HG03066 (cell line): ENCODE results near the gene MOG.

ENCODE experiments used
- ATAC-seq: cut with Tn5 transposase; IDR thresholded peaks from one replicate; pipeline ENCODE4 v1.9.1; 2021; ENCODE audit warnings: low read depth; ENCODE audit not compliant: unreplicated experiment

The MOG gene

GRCh38 chr6:29656798-29657197, at the start of gene MOG:
MOG (plus strand) TSS chr6:29657092; CDS start chr6:29657210, 118 bp downstream.
- no peak for ATAC-seq

GRCh38 chr6:29608131-29608530, 48.8 kb upstream of the MOG start:
- no peak for ATAC-seq

GRCh38 chr6:29610540-29610939, 46.4 kb upstream of the MOG start:
- ATAC-seq: no peak

GRCh38 chr6:29611426-29611825, 45.5 kb upstream of the MOG start:
- no peak for ATAC-seq

- ATAC-seq: no peak
Measured at GRCh38 chr6:29617782-29618554, 38.9 kb upstream of the MOG start.

- ATAC-seq: no peak
Measured at GRCh38 chr6:29619578-29620160, 37.2 kb upstream of the MOG start.

GRCh38 chr6:29620630-29621029, 36.3 kb upstream of the MOG start:
- ATAC-seq: no peak

GRCh38 chr6:29624520-29624961, 32.4 kb upstream of the MOG start:
- ATAC-seq: no peak

- no peak for ATAC-seq
Measured at GRCh38 chr6:29625337-29625930, 31.5 kb upstream of the MOG start.

GRCh38 chr6:29626948-29627754, 29.7 kb upstream of the MOG start:
- no peak for ATAC-seq

- ATAC-seq: no peak
Measured at GRCh38 chr6:29627755-29628418, 29.0 kb upstream of the MOG start.

- no peak for ATAC-seq
Measured at GRCh38 chr6:29628419-29629281, 28.2 kb upstream of the MOG start.

- ATAC-seq: no peak
Measured at GRCh38 chr6:29629571-29629970, 27.3 kb upstream of the MOG start.

GRCh38 chr6:29630315-29630714, 26.6 kb upstream of the MOG start:
- no peak for ATAC-seq

GRCh38 chr6:29631209-29631810, 25.6 kb upstream of the MOG start:
- no peak for ATAC-seq

GRCh38 chr6:29631860-29632731, 24.8 kb upstream of the MOG start:
- ATAC-seq: no peak

- no peak for ATAC-seq
Measured at GRCh38 chr6:29632789-29633533, 23.9 kb upstream of the MOG start, which contains the start of gene GABBR1. GABBR1 (minus strand) TSS chr6:29633183; CDS start chr6:29632385, 798 bp downstream.
